RWPE1 (cell line): ENCODE measurements around the gene IL1B.

Experiments
- CTCF ChIA-PET: fragments of 350-600 bp; sonication (Branson Sonifier 250); formaldehyde crosslinking; extraction: SDS; loops from one replicate; lab custom pipeline; 2021; lab: Yijun Ruan, JAX
- POLR2A ChIA-PET: fragments of 400-600 bp; formaldehyde crosslinking; extraction: SDS; loops from one replicate; lab custom pipeline; 2020; ENCODE audit warnings: antibody characterized with exemption; ENCODE audit not compliant: low non-redundant PET; lab: Yijun Ruan, JAX
- DNase-seq: peaks from one replicate; pipeline ENCODE4 v3.0.0; 2012; ENCODE audit warnings: low spot score
- H3K27ac ChIP-seq: fragments of 450-650 bp; 2 replicates; pipeline ENCODE4 v1.5.1; 2017
- CTCF ChIP-seq: fragments of 450-650 bp; conservative IDR thresholded peaks from 2 replicates; pipeline ENCODE4 v1.5.1; 2017; ENCODE audit warnings: low read depth, mild to moderate bottlenecking

Gene IL1B

GRCh38 chr2:112836695-112837117 lies at the start of gene IL1B:
IL1B (minus strand) TSS chr2:112836779; CDS start chr2:112836229, 550 bp downstream.
- peak; percentile 90 for DNase-seq
- CTCF ChIA-PET = interaction anchor here (0.6 to 3.8 kb wide), 5 partner anchors 48 to 473 kb away, joined by 4 to 20 read pairs (median 4); no protein-coding TSS in a partner anchor
- POLR2A ChIA-PET = interaction anchor here (0.6 to 0.7 kb wide), 2 partner anchors 41 to 42 kb away, joined by 3 read pairs; no protein-coding TSS in a partner anchor

GRCh38 chr2:112886291-112886690 lies 49.7 kb upstream of the IL1B start:
- DNase-seq = no peak
- CTCF ChIA-PET = interaction anchor here (1.1 to 1.7 kb wide), 2 partner anchors 18 to 111 kb away, joined by 4 to 8 read pairs; no protein-coding TSS in a partner anchor

More at GRCh38 chr2:112836695-112837117, at the start of gene IL1B:
- TF ChIP-seq CTCF = no peak
- H3K27ac ChIP-seq = peak within 1 kb of the TSS; percentile 79

GRCh38 chr2:112885506-112885902 lies 48.9 kb upstream of the IL1B start:
- CTCF ChIA-PET = interaction anchor here (0.6 to 1.7 kb wide), 21 partner anchors 9 to 779 kb away, joined by 3 to 13 read pairs (median 3); partner anchors contain the start of genes IL1A and IL1B
- no peak for TF ChIP-seq CTCF
- no peak for DNase-seq
- POLR2A ChIA-PET = interaction anchor here (0.6 kb wide), 1 partner anchor 55 kb away, joined by 4 read pairs; no protein-coding TSS in a partner anchor
- no peak overlapping the region for H3K27ac ChIP-seq

More at GRCh38 chr2:112886291-112886690, 49.7 kb upstream of the IL1B start:
- no peak overlapping the region for H3K27ac ChIP-seq
- TF ChIP-seq CTCF = no peak
- POLR2A ChIA-PET = no interaction called here

- ChIA-PET POLR2A (interaction anchor here (0.6 kb wide), 1 partner anchor 54 kb away, joined by 4 read pairs; no protein-coding TSS in a partner anchor), CTCF (interaction anchor here (0.6 to 1.7 kb wide), 21 partner anchors 8 to 779 kb away, joined by 3 to 13 read pairs (median 3); partner anchors contain the start of genes IL1A and IL1B)
- peak; percentile 71 for TF ChIP-seq CTCF
- peak; percentile 66 for DNase-seq
- H3K27ac ChIP-seq = peak overlapping the region; percentile 36; the same call in 1 of the 2 replicates
Measured at GRCh38 chr2:112884869-112885505, 48.4 kb upstream of the IL1B start.

- no peak overlapping the region for H3K27ac ChIP-seq
- no peak for TF ChIP-seq CTCF
- ChIA-PET POLR2A (no interaction called here), CTCF (interaction anchor here (0.6 kb wide), 1 partner anchor 129 kb away, joined by 3 read pairs; no protein-coding TSS in a partner anchor)
- no peak for DNase-seq
Measured at GRCh38 chr2:112883669-112884068, 47.1 kb upstream of the IL1B start.

- POLR2A ChIA-PET = no interaction called here
- TF ChIP-seq CTCF = no peak
- peak overlapping the region; percentile 97 for H3K27ac ChIP-seq
- CTCF ChIA-PET = interaction anchor here (0.6 kb wide), 3 partner anchors 131 to 951 kb away, joined by 3 read pairs; no protein-coding TSS in a partner anchor
- peak; percentile 75 for DNase-seq
Measured at GRCh38 chr2:112881217-112881985, 44.8 kb upstream of the IL1B start.
